GM10266 (cell line): ENCODE results near the gene UBE2J2.

Source experiments
- DNase-seq: peaks from one replicate; pipeline ENCODE4 v3.0.0; 2012; ENCODE audit errors: extremely low spot score
- TF ChIP-seq, protein P1 (sequence below): IDR thresholded peaks from 2 replicates; pipeline ENCODE4 v1.5.1; 2012; ENCODE audit warnings: mild to moderate bottlenecking, low read depth; ENCODE audit not compliant: control insufficient read depth, insufficient read depth; ENCODE audit errors: missing control alignments

UBE2J2 gene

DNA sequence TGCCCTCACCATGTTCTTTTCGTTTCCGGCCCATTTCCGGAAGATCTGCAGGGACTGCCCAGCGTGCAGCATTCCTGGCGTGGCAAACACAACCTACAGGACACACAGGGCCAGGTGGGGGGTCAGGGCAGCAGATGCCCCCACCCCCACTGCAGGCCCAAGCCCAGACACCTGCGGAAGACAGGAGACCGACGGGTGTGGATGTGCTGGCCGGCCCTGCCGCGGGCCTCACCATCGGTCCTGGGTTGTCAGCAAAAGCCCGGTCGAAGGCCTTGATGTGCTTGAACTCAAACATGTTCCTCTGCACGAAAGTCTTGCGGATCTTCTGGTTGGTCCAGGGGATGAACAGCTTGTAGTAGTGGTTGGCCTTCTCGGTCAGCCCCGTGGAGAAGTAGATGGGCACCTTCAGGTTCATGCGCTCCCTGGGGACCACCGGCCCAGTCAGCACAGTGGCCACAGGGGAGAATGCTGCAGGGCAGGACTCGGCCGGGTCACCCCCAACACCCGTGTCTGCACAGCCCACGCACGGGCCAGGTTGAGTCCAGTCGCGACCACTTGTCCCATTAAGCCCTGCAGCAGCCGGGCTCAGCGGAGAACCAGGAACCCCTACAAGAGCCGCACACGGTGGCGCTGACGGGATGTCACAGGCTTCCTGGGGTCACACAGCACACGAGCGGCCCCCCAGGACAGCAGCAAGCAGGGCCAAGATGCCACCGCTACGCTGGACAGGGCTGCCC, 40.0 kb upstream of the UBE2J2 start:
- no peak for DNase-seq
- TF ChIP-seq, protein P1, sequence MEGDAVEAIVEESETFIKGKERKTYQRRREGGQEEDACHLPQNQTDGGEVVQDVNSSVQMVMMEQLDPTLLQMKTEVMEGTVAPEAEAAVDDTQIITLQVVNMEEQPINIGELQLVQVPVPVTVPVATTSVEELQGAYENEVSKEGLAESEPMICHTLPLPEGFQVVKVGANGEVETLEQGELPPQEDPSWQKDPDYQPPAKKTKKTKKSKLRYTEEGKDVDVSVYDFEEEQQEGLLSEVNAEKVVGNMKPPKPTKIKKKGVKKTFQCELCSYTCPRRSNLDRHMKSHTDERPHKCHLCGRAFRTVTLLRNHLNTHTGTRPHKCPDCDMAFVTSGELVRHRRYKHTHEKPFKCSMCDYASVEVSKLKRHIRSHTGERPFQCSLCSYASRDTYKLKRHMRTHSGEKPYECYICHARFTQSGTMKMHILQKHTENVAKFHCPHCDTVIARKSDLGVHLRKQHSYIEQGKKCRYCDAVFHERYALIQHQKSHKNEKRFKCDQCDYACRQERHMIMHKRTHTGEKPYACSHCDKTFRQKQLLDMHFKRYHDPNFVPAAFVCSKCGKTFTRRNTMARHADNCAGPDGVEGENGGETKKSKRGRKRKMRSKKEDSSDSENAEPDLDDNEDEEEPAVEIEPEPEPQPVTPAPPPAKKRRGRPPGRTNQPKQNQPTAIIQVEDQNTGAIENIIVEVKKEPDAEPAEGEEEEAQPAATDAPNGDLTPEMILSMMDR = no peak

DNA sequence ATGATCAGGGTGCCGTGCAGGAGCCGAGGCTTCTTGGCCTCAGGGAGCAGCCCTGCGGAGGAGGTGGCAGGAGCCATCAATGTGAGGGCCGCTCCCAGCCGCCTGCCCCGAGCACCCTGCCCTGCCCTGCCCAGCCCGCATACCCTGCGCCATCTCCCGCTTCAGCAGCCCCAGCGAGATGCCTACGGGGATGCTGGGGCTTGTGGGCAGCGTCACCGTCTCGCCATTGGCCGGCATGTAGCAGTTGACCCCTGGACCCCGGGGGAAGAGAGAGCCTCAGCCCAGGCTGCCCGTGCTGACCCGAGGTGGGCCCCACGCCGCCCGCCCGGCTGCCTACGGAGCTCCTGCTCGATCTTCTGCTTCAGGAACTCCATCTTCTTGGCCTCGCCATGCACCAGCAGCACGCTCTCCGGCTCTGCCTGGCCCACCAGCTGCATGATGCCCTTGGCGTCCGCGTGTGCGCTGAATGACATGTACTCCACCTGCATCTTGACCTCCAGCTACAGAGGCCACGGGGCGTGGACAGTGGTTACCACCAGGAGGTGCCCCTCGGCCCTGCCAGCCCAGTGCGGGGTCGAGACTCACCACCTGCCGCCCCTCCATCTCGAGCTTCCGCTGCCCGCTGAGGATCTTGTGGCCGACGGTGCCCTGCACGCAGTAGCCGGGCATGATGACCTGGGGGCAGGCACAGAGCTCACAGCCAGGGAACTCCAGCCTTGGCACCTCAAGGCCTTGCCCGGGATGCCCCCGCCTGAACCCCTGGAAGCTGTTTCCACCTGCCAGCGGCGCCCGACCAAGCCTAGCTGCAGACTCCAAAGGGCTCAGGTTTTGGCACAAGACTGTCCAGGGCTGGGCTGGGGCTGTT, 39.0 kb upstream of the UBE2J2 start:
- no peak for DNase-seq
- TF ChIP-seq, protein P1 = no peak

DNA sequence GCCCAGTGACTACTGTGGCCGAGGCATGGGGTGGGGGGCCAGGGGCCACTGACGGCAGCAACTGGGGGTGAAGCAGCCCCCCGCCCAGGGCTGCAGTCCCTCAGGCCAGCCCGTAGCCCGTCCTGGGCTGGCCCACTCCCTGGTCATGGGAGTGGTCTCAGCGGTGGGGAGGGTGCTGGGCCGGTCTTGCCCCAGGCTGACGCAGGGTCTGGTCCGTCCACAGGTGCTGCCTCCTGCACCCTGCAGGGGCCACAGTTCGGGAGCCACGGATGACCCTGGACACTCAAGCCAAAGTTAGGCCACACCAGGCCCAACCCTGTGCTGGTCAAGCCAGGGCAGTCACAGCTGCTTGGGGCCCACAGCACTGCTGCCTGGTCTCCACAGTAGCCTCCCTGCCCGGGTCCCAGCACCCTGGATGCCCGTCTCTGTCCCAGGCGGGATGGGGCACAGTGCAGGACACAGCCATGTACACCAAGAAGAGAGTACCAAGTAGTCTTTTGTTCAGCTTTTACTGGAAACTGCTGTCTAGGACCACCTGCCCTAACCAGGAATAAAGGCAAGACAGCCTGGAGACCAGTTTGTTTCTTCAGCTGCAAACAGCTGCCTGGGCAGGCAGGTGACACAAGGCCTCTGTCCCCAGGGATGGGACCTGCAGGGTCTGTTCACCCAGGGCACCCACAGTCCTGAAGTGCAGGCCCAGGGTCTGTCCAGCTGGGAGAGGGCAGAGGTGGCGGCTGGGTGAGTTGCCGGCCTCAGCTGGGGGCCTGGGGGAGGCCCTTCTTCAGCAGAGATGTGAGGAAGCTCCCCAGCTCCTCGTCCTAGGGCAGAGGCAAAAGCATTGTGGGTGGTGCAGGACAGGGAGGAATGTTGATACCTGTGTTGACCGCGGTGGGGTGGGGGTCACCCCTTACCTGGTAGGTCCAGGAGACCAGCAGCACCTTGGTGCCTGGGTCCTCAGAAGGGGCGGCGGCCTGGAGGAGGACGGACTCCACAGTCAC, 37.8 kb upstream of the UBE2J2 start:
- DNase-seq = no peak
- TF ChIP-seq, protein P1 = no peak

DNA sequence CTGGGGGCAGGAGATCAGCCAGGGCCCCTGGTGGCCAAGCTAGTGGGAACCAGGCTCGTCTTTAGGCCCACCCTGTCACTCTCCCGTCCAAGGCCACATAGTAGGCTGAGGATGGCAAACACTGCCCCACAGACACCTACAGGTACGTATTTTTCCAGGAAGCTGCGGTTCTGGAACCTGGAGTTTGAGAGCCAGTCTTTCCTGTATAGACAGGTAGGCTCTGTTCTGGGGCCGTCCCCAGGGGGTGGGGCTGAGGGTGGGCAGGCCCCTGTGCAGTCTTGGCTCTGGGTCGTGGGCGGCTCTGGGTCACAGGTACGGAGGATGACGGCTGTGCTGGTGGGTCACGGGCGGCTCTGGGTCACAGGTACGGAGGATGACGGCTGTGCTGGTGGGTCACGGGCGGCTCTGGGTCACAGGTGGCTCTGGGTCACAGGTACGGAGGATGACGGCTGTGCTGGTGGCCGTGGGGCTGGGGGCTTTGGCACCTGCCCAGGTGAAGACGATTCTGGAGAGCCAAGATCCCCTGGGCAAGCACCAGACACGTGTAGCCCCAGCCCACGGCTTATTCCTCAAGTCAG, 36.9 kb upstream of the UBE2J2 start:
- no peak for DNase-seq
- TF ChIP-seq, protein P1 = no peak

DNA sequence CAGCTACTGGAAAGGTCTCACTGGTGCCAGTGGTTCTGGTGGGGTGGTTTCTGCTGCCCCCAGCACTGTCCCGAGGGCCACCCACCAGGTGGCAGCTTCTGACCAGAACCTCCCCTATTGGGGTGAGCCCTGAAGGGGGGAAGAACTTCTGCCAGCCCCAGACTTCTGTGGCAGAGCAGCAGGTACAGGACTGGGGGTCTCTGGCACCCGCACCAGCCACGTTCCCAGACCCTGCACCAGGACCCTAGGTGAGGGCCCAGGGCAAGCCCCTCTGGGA, 36.4 kb upstream of the UBE2J2 start:
- no peak for DNase-seq

DNA sequence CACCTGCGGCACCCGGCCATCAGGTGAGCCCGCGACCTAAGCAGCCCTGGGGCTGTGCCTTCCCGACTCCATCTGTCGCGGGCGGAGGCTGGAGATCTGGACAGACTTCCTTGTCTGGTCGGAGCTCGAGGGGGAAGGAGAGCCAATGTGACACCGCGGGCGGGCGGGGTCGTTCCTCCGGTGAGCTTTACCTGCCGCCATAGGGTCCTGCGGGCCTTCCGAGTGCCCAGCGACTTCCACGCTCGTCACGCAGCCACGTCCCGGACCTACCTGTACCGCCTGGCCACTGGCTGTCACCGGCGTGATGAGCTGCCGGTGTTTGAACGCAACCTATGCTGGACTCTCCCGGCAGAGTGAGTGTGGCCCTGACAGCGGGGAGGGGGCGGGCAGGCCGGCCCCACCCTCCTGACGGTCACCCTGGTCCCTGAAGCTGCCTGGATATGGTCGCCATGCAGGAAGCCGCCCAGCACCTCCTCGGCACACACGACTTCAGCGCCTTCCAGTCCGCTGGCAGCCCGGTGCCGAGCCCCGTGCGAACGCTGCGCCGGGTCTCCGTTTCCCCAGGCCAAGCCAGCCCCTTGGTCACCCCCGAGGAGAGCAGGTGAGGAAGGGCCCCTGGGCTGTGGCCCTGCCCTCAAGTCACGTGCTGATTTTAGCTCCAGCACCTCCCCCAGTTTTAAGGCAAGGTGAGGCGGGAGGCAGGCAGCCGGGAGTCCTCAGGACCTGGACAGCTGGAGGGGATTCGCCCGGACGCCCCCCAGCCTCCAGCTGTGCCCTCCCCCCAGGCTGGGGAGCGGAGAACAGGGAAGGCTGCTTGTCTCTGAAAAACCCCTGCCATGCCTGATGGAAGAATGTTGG, 35.8 kb upstream of the UBE2J2 start:
- DNase-seq = no peak
- TF ChIP-seq, protein P1 = no peak

More for the DNA sequence above, 36.4 kb upstream of the UBE2J2 start:
- TF ChIP-seq, protein P1 = no peak
